Activated CD4-positive, alpha-beta T cell treated with anti-CD3 and anti-CD28 coated beads, Interleukin-2, amount 10 ng/mL, durations not matched to agents 7 days and 5 days (primary cell): Measurements from ENCODE around the gene AGFG2. TPM values are rescaled to one million over a fixed set of nuclear protein-coding genes. Genes with fewer than 3 reads are reported as not detected.
"Not testable (repeated sequence)": the region's sequence is repeated elsewhere in the genome, so short reads cannot be mapped to it uniquely, and the experiment has no call there.

Experiments
- CTCF ChIA-PET: fragments of 350-600 bp; sonication (Branson Sonifier 250); formaldehyde crosslinking; loops from one replicate; lab custom pipeline; 2021; ENCODE audit warnings: antibody characterized with exemption; lab: Charles Lee
- POLR2A ChIA-PET: fragments of 350-600 bp; sonication (Branson Sonifier 250); formaldehyde crosslinking; loops from one replicate; lab custom pipeline; 2021; ENCODE audit warnings: antibody characterized with exemption; lab: Charles Lee
- DNase-seq: peaks from one replicate; pipeline ENCODE4 v3.0.0-alpha.2; 2020
- H3K27ac Mint-ChIP-seq: one replicate; pipeline ENCODE4 v1.8.0; 2021; ENCODE audit warnings: mild to moderate bottlenecking, moderate library complexity, mixed read lengths
- H3K27me3 Mint-ChIP-seq: one replicate; pipeline ENCODE4 v1.8.0; 2021; ENCODE audit warnings: mixed read lengths
- H3K36me3 Mint-ChIP-seq: one replicate; pipeline ENCODE4 v1.8.0; 2021; ENCODE audit warnings: low read depth, mixed read lengths
- H3K4me1 Mint-ChIP-seq: one replicate; pipeline ENCODE4 v1.8.0; 2021; ENCODE audit warnings: mixed read lengths
- H3K4me3 Mint-ChIP-seq: one replicate; pipeline ENCODE4 v1.8.0; 2021; ENCODE audit warnings: mild to moderate bottlenecking, moderate library complexity, mixed read lengths
- H3K9me3 Mint-ChIP-seq: one replicate; pipeline ENCODE4 v1.8.0; 2021; ENCODE audit warnings: mixed read lengths
- total RNA-seq, 2 experiments: library from RNA; stranded (reverse); gene quantifications; one replicate each; pipeline ENCODE4 v1.2.3, GENCODE V29; 2021

AGFG2 gene
- total RNA-seq, 2 experiments from 2014 or later = 43.0 to 45.3 TPM

DNA sequence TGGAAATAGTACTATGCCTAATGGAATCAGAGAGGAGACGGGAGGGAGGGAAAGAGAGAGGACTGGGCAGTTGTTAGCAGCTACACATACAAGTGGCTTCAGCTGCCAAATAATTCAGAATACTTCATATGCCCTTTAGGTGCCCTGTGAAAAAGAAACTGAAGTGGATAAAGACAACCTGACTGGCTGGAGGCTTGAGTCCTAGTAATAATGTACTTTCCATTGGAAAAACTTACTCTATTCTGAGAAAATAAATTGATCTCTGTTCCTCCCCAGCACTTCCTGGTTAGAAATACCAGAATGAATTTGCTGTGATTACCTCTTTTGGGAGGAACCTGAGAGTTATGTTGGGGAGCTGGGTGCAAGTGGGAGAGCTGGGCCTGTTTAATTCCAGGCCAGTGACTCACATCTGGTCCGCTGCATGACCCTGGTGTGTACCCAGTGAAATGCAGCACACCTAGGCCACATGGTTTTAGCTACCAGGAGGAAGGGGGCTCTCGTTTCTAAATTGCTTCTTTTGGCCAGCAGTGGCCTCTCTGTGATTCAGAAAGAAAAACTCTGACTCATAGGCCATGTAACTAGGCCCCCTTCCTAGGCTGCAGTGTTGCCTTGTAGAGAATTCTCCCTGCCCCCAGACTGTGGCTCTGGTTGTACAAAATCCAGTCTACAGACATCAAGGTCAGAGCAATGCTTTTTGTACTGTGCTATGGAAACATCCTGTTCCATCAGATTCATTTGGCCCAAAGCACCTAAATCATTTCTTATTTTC lies 6.5 kb downstream of the AGFG2 start:
- no peaks in the 10 kb centered on the region for H3K27me3 Mint-ChIP-seq
- ChIA-PET POLR2A (no interaction called here), CTCF (interaction anchor here (0.6 to 7.3 kb wide), 8 partner anchors 15 to 1890 kb away, joined by 3 to 49 read pairs (median 3); partner anchors contain the start of gene SLC12A9)
- H3K4me1 Mint-ChIP-seq = peaks cover 95% of the 10 kb centered on the region
- no peak for DNase-seq
- no peaks in the 10 kb centered on the region for H3K9me3 Mint-ChIP-seq
- H3K36me3 Mint-ChIP-seq = peaks cover 39% of the 10 kb centered on the region
- peak overlapping the region; percentile 87 for H3K27ac Mint-ChIP-seq
- peak overlapping the region; percentile 48 for H3K4me3 Mint-ChIP-seq

DNA sequence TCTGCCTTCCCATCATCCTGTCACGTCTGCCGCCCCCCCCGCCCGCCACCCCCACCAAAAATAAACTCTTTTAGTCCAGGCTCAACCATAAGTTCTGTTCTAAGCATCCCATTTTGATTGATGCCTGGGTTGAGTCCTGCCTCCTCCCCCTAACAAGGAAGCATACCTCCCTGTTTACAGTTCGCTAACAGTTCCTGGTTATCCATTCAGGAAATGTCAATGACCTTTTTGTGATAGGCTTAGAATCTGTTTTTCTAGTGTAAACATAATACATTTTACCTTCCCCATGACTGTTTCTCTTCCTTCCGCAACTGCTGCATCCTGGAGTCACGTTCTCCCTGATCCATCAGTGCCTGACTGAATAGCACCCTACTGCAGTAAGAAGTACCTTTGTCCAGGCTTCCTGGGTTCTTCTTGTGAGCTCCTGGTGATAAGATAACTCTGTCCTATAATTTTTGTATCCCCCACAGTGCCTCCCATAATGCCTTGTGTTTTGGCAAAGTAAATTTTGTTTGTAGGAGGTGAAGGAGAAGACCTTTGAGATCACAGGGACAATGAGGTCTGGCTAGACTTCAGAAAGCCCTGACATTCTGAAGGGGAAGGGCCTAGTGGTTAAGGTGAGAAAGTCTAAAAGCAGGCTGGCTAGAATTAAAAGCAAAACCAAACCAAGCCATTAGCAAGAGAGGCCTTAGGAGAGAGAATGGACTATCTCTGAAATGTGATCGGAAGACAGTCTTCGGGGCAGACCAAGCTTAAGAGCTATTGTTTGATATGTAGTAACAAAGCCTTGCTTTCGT lies 7.3 kb downstream of the AGFG2 start:
- CTCF ChIA-PET = interaction anchor here (1.1 to 7.3 kb wide), 4 partner anchors 14 to 306 kb away, joined by 4 to 49 read pairs (median 5); partner anchors contain the start of gene SLC12A9

DNA sequence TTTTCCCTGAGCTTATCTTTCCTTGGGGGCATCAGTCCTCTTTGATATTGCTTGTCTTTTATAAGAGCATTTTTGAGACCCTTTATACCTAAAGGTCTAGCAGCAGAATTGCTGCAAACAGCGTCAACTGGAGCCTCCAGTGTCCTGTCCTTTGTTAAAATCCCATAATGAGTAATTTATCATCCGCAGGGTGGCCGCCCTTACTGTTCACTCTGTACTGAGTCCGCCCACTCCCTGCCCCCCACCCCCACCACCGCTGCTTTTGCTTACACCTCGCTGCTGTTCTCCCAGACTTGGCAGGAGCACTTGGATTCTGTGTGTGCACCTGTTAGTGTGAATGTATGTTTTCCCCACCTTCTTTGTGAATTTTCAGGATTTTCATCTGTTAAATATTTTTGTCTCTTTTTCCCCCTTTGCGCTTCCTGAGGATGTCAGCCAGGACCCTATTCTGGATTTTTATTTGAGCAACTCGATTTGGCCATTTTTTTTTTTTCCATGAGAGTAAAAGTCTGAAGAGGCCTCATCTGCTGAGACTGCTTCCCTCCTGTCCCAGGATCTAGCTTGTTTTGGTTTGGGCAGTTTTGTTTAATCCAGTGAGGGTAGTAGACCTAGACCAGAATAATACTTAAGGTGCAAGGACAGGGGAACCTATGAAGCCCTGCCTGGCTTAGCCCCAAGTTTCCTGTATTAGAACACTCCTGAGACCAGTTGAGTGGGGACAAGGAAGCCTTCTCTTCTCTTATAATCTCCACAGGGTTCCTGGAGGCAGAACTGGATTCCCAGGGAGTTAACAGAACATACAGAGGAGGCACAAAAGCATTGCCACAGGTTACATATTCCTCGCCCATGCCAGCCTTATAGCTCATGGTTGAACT lies 8.2 kb downstream of the AGFG2 start:
- ChIA-PET POLR2A (no interaction called here), CTCF (interaction anchor here (0.9 to 7.3 kb wide), 4 partner anchors 14 to 73 kb away, joined by 3 to 49 read pairs (median 4); partner anchors contain the start of gene FBXO24)
- no peak for DNase-seq
- Mint-ChIP-seq H3K27me3 (no peaks in the 10 kb centered on the region), H3K4me3 (peak overlapping the region; percentile 37), H3K9me3 (no peaks in the 10 kb centered on the region), H3K36me3 (peaks cover 35% of the 10 kb centered on the region), H3K27ac (peak overlapping the region; percentile 87), H3K4me1 (peaks cover 84% of the 10 kb centered on the region)

More for the DNA sequence above, 7.3 kb downstream of the AGFG2 start:
- POLR2A ChIA-PET = no interaction called here
- peaks cover 91% of the 10 kb centered on the region for H3K4me1 Mint-ChIP-seq
- H3K9me3 Mint-ChIP-seq = no peaks in the 10 kb centered on the region
- H3K36me3 Mint-ChIP-seq = peaks cover 37% of the 10 kb centered on the region
- H3K27me3 Mint-ChIP-seq = no peaks in the 10 kb centered on the region
- peak overlapping the region; percentile 37 for H3K4me3 Mint-ChIP-seq
- H3K27ac Mint-ChIP-seq = peak overlapping the region; percentile 87
- no peak for DNase-seq

GRCh38 chr7:100547872-100548271 lies 8.9 kb downstream of the AGFG2 start:
- ChIA-PET POLR2A (no interaction called here), CTCF (interaction anchor here (0.8 to 7.3 kb wide), 7 partner anchors 13 to 74 kb away, joined by 3 to 49 read pairs (median 4); partner anchors contain the start of gene FBXO24)
- peaks cover 79% of the 10 kb centered on the region for H3K4me1 Mint-ChIP-seq
- H3K36me3 Mint-ChIP-seq = peaks cover 39% of the 10 kb centered on the region
- H3K9me3 Mint-ChIP-seq = no peaks in the 10 kb centered on the region
- H3K27me3 Mint-ChIP-seq = no peaks in the 10 kb centered on the region
- peak overlapping the region; percentile 87 for H3K27ac Mint-ChIP-seq
- no peak overlapping the region for H3K4me3 Mint-ChIP-seq
- DNase-seq = no peak

DNA sequence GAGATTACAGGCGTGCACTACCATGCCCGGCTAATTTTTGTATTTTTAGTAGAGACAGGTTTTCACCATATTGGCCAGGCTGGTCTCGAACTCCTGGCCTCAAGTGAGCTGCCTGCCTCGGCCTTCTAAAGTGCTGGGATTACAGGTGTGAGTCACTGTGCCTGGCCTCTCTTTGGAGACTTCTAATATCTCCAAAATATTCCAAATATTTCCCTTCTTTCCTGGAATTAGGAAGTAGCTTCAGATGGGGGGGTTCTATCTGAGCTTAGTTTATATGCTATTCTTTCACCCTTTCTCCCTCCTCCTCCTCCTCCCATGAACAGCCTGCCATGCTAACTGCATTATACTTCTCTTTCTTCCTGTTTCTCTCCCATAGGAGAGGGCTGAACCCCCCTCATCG lies 9.4 kb downstream of the AGFG2 start:
- peaks cover 42% of the 10 kb centered on the region for H3K36me3 Mint-ChIP-seq
- H3K9me3 Mint-ChIP-seq, DNase-seq, POLR2A ChIA-PET, H3K27me3 Mint-ChIP-seq, H3K4me3 Mint-ChIP-seq: not testable (repeated sequence)
- H3K4me1 Mint-ChIP-seq = peaks cover 77% of the 10 kb centered on the region
- peak overlapping the region; percentile 87 for H3K27ac Mint-ChIP-seq
- CTCF ChIA-PET = interaction anchor here (0.8 to 7.3 kb wide), 7 partner anchors 12 to 86 kb away, joined by 3 to 49 read pairs (median 3); partner anchors contain the start of gene FBXO24

DNA sequence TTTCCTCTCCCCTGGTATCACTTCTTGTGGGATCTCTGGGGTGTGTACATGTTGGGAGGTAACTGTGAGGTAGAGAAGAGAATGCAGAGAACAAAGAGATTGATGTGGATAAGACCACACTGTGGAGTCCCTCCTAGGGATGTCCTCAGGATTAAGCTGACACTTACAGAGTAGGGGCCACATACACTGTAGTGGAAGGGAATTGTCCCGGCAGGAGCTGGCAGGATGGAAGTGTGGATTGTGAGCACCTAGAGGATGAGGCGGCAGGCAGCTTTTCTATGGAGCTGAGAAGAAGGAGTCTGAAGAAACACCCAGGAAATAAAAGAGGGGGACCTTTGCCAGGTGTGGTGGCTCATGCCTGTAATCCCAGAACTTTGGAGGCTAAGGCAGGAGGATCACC lies 13.5 kb downstream of the AGFG2 start:
- no peak for DNase-seq
- Mint-ChIP-seq H3K36me3 (peaks cover 56% of the 10 kb centered on the region), H3K27me3 (no peaks in the 10 kb centered on the region), H3K27ac (peak overlapping the region; percentile 55), H3K4me3 (no peak overlapping the region), H3K9me3 (no peaks in the 10 kb centered on the region), H3K4me1 (peaks cover 41% of the 10 kb centered on the region)
- ChIA-PET CTCF (interaction anchor here (0.6 to 2.1 kb wide), 4 partner anchors 8 to 70 kb away, joined by 3 to 11 read pairs (median 4); no protein-coding TSS in a partner anchor), POLR2A (no interaction called here)

DNA sequence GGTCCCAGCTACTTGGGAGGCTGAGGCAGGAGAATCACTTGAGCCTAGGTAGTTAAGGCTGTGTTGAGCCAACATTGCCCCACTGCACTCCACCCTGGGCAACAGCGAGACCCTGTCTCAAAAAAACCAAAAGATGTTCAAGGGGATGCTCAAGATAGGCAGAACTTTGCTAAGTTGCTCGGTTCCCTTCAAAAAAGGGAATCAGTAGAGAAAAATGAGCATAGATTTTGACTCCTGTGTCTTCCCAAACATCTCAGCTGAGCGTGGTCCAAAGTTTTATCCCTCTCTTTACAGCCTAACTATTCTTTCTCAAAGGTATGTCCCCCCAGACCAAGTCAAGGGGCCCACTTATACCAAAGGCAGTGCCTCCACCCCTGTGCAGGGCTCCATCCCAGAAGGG lies 14.0 kb downstream of the AGFG2 start:
- Mint-ChIP-seq H3K27ac (no peak overlapping the region), H3K36me3 (peaks cover 51% of the 10 kb centered on the region), H3K4me1 (peaks cover 36% of the 10 kb centered on the region), H3K9me3 (no peaks in the 10 kb centered on the region), H3K27me3 (no peaks in the 10 kb centered on the region), H3K4me3 (no peak overlapping the region)
- DNase-seq = no peak
- POLR2A ChIA-PET = no interaction called here
- CTCF ChIA-PET = interaction anchor here (0.6 to 2.1 kb wide), 4 partner anchors 8 to 70 kb away, joined by 3 to 11 read pairs (median 4); no protein-coding TSS in a partner anchor

DNA sequence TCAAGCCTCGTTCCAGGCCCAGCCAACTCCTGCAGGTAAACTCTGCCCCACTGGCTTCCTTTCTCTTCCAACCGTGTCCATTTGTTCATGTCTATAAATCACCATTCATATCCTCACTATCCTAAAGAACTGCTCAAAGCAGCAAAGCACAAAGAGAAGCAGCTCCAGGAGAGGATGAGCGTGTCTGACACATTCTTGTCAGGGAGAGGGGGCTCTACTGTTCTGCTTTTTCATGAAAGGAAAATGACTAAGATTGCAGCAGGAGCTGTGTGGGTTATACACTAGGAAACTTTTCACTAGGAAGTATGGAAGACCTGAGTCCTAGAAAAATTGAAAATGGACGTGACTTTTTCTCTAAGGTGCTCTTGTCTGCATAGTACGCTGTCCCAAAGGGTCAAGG lies 16.7 kb downstream of the AGFG2 start:
- H3K4me3 Mint-ChIP-seq = no peak overlapping the region
- no peak for DNase-seq
- CTCF ChIA-PET = interaction anchor here (0.8 to 1.9 kb wide), 9 partner anchors 8 to 118 kb away, joined by 3 to 8 read pairs (median 3); partner anchors contain the start of gene TSC22D4
- no peaks in the 10 kb centered on the region for H3K27me3 Mint-ChIP-seq
- peak overlapping the region; percentile 6 for H3K27ac Mint-ChIP-seq
- H3K4me1 Mint-ChIP-seq = peaks cover 19% of the 10 kb centered on the region
- H3K9me3 Mint-ChIP-seq = no peaks in the 10 kb centered on the region
- peaks cover 37% of the 10 kb centered on the region for H3K36me3 Mint-ChIP-seq
- POLR2A ChIA-PET = interaction anchor here (0.7 kb wide), 1 partner anchor 56 kb away, joined by 4 read pairs; no protein-coding TSS in a partner anchor

DNA sequence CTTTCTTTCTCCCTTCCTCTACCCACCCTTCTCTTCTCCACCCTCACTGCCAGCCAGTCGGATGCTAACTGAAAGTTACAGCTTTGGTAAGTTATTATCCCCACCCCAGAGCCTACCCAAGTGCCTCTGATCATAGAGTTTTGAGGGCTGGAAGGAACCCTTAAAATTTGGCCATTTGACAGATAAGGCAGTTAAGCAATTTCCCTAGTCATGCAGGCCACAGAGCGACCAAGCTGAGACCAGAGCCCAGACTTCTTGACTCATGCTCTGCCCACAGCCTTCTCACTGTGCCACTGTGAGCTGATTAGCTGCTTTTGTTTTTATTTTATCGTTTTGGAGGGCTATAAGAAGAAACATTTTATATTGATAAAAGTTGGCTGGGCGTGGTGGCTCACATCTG lies 17.5 kb downstream of the AGFG2 start:
- Mint-ChIP-seq H3K9me3 (no peaks in the 10 kb centered on the region), H3K4me3 (no peak overlapping the region), H3K4me1 (peaks cover 18% of the 10 kb centered on the region), H3K27me3 (no peaks in the 10 kb centered on the region), H3K36me3 (peaks cover 35% of the 10 kb centered on the region), H3K27ac (no peak overlapping the region)
- no peak for DNase-seq
- ChIA-PET POLR2A (no interaction called here), CTCF (interaction anchor here (1.1 to 1.9 kb wide), 2 partner anchors 22 to 78 kb away, joined by 3 to 7 read pairs; partner anchors contain the start of gene TSC22D4)

DNA sequence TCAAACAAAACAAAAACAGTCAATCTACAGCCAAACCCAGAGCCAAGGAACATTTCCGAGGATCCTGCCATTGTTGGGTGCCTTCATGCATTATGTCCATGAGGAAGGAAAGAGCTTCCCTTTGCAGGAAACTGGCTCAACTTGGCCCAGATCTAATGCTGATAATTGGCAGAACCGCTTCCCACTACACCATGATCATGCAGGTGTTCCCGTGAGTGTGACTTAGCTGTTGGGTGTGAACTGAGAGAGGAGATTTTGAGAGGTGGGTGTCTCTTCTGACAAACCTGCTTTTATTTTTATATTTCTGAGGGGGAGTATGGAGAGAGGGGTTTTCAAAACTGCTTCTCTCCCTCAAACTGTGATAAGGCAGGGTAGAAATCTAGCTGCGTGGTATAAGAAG lies 20.1 kb downstream of the AGFG2 start:
- Mint-ChIP-seq H3K36me3 (peaks cover 30% of the 10 kb centered on the region), H3K27me3 (no peaks in the 10 kb centered on the region)
- POLR2A ChIA-PET = no interaction called here

DNA sequence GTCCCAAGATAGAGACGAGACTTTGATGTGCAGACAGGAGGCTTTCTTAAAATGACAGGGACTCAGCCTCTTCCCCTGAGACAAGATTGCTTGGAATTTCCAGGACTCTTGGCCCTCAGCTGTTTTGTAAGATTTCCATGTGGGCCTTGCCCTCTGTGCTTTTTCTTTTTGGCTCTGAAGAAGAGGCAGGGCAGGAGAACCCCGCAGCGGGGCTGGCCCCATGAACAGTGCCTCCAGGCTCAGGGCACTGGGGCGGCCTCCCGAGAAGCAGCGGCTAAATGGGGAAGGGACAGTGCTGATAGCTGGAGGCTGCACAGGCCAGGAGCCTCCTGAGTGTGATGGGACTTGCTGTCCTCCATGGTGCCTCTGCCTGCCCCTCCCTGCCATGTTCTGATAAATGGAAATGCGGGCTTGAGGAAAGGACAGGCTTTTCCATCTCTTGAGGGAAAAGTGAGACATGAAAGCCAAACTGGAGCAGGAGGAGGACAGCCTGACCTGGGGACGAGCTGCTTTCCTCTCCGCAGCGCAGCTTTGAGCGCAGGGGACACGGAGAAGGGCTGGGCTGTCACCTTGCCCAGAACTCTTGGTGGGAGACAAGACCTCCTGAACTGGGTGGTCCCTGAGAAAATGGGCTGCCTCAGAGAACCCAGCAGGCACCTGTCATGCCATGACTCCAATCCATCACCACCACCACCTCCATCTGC lies 22.6 kb downstream of the AGFG2 start:
- peaks cover 15% of the 10 kb centered on the region for H3K4me1 Mint-ChIP-seq
- POLR2A ChIA-PET = no interaction called here
- no peaks in the 10 kb centered on the region for H3K27me3 Mint-ChIP-seq
- no peak overlapping the region for H3K27ac Mint-ChIP-seq
- peaks cover 17% of the 10 kb centered on the region for H3K36me3 Mint-ChIP-seq
- CTCF ChIA-PET = interaction anchor here (0.6 to 5.3 kb wide), 4 partner anchors 10 to 24 kb away, joined by 3 to 49 read pairs (median 14); partner anchors contain the start of genes FBXO24 and LRCH4
- no peaks in the 10 kb centered on the region for H3K9me3 Mint-ChIP-seq
- DNase-seq = no peak
- no peak overlapping the region for H3K4me3 Mint-ChIP-seq

More for the DNA sequence above, 20.1 kb downstream of the AGFG2 start:
- no peak overlapping the region for H3K4me3 Mint-ChIP-seq
- H3K9me3 Mint-ChIP-seq = no peaks in the 10 kb centered on the region
- CTCF ChIA-PET = interaction anchor here (0.5 to 5.3 kb wide), 20 partner anchors 10 to 697 kb away, joined by 3 to 49 read pairs (median 6); partner anchors contain the start of genes AGFG2, FBXO24, LRCH4 and MOSPD3
- H3K27ac Mint-ChIP-seq = no peak overlapping the region
- no peak for DNase-seq
- H3K4me1 Mint-ChIP-seq = peaks cover 19% of the 10 kb centered on the region
